AG09319 (cell line): ENCODE results near the gene MIB2.

ENCODE experiments used
- DNase-seq: peaks from one replicate; pipeline ENCODE4 v3.0.0-alpha.2; 2010; ENCODE audit warnings: low read depth; ENCODE audit errors: extremely low read depth
- TF ChIP-seq, protein P1 (sequence below): IDR thresholded peaks from 2 replicates; pipeline ENCODE4 v1.5.1; 2011; ENCODE audit warnings: low read depth, mild to moderate bottlenecking, inconsistent platforms, low read length, moderate library complexity

MIB2 gene

DNA sequence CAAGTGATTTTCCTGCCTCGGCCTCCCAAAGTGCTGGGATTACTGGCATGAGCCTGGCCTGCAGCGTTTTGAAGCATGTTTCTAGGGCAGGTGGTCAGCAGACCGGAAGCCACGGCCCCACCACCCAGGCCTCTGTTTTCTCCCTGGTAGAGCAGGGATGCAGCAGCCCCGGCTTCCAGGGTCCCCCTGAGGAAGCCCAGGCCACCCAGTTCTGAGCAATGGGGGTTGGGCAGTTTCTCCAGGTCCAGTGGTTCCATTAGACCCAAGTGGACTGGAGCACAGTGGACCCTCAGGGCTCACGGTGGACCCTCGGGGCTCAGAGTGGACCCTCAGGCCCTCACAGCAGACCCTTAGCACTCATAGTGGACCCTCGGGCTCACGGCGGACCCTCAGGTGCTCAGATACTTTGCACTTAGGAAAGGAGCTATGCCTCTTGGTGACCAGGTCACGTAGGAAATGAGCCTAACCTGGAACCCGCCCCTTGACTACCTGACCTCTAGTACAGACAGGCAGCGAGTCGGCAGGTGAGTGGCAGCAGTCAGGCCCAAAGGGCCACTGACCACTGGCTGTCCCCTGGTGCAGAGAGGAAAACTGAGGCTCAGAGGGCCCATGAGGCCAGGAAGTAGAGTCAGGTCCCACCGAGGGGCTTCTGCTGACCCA lies 10.8 kb upstream of the MIB2 start:
- DNase-seq: no peak
- TF ChIP-seq, protein P1, sequence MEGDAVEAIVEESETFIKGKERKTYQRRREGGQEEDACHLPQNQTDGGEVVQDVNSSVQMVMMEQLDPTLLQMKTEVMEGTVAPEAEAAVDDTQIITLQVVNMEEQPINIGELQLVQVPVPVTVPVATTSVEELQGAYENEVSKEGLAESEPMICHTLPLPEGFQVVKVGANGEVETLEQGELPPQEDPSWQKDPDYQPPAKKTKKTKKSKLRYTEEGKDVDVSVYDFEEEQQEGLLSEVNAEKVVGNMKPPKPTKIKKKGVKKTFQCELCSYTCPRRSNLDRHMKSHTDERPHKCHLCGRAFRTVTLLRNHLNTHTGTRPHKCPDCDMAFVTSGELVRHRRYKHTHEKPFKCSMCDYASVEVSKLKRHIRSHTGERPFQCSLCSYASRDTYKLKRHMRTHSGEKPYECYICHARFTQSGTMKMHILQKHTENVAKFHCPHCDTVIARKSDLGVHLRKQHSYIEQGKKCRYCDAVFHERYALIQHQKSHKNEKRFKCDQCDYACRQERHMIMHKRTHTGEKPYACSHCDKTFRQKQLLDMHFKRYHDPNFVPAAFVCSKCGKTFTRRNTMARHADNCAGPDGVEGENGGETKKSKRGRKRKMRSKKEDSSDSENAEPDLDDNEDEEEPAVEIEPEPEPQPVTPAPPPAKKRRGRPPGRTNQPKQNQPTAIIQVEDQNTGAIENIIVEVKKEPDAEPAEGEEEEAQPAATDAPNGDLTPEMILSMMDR: no peak

DNA sequence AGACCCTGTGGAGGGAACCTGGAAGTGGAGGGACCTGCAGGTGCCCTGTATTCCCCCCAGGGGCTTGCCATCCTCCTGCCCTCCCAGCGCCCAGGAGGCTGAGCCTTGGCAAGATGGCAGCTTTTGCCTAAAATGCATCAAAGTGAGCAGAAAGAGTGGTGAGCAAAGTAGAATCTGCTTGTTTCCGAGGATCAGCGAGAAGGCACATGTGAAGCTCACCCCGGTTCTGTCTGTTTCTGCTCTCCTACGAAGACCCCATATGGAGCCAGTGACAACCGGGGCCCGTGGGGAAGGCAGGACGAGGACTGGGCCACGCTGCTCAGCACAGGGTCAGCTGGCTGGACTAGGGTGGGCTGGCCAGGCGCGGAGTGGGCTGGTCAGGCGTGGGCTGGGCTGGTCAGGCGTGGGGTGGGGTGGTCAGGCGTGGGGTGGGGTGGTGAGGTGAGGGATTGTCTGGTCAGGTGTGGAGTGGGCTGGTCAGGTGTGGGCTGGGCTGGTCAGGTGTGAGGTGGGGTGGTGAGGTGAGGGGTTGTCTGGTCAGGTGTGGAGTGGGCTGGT lies 10.2 kb upstream of the MIB2 start:
- DNase-seq: no peak
- TF ChIP-seq, protein P1: no peak

DNA sequence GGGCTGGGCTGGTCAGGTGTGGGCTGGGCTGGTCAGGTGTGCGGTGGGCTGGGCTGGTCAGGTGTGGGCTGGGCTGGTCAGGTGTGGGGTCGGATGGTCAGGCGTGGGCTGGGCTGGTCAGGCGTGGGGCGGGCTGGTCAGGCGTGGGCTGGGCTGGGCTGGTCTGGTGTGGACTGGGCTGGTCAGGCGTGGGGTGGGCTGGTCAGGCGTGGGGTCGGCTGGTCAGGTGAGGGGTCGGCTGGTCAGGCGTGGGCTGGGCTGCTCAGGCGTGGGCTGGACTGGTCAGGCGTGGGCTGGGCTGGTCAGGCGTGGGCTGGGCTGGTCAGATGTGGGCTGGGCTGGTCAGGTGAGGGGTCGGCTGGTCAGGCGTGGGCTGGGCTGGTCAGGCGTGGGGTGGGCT lies 9.6 kb upstream of the MIB2 start:
- TF ChIP-seq, protein P1: no peak
- DNase-seq: no peak

DNA sequence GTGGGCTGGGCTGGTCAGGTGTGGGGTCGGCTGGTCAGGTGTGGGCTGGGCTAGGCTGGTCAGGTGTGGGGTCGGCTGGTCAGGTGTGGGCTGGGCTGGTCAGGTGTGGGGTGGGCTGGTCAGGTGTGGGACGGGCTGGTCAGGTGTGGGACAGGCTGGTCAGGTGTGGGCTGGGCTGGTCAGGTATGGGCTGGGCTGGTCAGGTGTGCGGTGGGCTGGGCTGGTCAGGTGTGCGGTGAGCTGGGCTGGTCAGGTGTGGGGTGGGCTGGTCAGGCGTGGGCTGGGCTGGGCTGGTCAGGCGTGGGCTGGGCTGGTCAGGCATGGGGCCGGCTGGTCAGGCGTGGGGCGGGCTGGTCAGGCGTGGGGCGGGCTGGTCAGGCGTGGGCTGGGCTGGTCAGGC lies 9.1 kb upstream of the MIB2 start:
- TF ChIP-seq, protein P1: no peak
- no peak for DNase-seq

DNA sequence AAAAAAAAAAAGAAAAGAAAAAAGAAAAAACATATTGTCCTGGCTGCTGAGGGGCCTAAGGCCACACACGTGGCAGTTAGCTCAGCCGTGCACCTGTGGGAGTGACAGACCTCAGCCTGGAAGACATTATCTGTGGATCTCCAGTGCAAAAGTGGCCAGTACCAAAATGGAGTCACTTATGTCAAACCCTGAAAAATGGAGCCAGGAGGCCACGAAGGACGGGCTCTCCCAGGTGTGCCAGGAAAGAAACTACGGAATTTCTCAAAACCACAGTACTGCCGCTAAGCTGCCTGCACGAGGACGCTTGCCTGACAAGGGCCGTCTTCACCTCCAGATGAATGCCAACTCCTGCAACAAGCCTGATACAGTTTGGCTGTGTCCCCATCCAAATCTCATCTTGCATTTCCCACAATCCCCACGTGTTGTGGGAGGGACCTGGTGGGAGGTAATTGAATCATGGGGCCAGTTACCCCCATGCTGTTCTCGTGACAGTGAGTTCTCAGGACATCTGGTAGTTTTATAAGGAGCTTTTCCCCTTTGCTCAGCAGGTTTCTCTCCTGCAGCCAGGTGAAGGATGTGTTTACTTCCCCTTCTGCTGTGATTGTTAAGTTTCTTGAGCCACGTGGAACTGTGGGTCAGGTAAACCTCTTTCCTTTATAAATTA lies 5.3 kb upstream of the MIB2 start:
- DNase-seq: no peak
- TF ChIP-seq, protein P1: no peak

DNA sequence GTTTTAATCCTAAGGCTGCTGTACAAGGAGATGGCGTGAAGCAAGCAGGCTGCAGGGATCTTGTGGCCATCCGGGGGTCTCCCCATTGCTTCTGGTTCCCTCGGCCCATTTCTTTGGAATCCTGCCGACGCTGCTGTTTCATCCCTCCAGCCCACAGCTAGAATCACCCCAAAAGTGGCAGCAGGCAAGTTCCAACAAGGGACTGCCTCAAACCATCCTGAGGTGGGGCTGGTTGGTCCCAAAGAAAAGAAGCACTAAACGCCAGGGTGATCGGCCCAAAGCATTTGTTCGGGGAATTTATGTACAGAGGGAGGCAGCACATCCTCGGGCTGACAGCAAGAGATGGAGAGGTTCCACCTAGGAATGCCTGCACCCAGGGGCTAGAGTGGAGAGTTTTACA lies 4.5 kb upstream of the MIB2 start:
- no peak for DNase-seq
- TF ChIP-seq, protein P1: no peak

DNA sequence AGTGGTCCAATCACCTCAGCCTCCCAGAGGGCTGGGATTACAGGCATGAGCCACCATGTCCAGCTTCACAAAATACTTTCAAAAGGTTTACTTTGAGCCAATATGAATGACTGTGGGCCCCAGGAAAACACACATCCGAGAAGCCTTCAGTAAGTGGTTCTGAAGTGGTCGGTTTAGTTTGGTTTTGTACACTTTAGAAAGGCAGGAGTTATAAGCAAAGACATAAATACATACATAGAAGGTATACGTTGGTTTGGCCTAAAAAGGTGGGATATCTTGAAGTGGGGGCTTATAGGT lies 3.2 kb upstream of the MIB2 start:
- TF ChIP-seq, protein P1: no peak
- DNase-seq: no peak
